HG02938 (cell line): ENCODE results near the gene ICE2.

Source experiments
- ATAC-seq: cut with Tn5 transposase; IDR thresholded peaks from one replicate; pipeline ENCODE4 v1.9.1; 2021; ENCODE audit warnings: mild to moderate bottlenecking, moderate library complexity; ENCODE audit not compliant: unreplicated experiment

The ICE2 gene

DNA sequence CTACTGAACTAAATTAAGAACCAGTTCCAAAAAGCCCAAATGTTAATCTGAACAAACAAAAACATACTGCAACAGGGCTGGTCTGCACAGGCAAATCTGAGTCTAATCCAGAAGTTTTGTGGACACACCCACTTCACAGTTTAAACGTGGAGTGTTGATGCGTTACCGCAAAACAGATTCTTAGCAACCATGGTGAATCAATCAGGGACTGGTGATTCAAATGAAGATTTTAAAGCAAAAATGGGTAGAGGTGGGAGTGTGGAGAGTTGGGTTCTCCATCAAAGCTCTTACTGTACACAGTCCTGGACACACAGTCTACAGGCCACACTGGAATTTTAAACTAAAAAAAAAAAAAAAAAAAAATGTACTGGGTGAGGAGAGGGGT lies 86.3 kb downstream of the ICE2 start:
- no peak for ATAC-seq

DNA sequence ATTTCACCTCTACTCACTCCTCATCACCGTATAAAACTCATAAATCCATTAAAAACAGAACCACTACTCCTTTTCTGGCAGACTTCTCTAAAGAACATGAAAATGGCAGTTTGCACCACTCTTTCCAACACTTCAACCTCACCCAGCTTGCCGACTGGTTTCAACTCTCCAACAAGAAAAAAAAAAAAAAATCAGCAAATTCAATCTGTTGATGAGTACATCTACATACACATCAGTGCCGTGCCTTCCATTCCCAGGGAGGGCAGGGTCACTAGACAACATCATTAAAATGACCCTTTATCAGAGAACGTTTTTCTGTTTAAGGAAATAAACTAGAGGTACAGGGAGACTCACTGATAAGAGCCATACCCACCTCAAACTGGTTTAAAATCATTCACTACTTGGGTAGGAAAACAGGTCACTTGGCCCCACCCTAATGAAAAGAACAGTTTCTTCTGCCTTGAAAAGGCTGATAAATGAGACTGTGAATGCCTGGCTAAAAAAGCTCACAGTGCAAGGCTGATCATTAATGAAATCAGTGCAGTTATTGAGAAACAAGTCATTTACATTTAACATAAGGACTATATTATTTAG lies 87.1 kb downstream of the ICE2 start:
- ATAC-seq: no peak

DNA sequence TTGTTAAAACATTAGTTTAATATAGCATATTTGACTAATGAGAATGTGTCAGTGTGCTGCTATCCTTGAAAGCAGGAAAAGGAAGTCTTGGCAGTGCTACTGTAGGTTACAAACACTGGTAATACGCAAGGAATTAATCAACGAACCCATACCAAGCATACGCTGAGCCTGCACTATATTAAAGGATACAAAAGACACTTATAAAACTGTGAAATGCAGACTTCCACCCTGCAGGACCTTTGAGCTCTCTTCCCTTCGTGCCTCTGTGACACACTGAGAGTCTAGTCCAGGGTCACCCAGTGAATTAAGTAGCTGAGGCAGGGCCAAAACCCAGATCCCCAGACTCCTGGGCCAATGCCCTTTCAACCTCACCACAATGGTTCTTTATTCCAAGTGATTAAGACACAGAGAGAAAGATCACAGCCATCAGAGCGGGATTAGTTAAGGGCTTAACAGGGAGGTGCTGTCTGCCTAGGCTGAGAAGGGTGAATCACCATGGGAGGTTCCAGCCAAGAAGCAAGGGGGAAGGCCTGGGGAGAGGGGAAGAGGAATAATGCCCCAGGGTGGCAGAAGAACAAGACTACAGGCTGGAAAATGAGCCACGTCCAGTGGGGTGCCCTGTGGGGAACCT lies 88.0 kb downstream of the ICE2 start:
- no peak for ATAC-seq

DNA sequence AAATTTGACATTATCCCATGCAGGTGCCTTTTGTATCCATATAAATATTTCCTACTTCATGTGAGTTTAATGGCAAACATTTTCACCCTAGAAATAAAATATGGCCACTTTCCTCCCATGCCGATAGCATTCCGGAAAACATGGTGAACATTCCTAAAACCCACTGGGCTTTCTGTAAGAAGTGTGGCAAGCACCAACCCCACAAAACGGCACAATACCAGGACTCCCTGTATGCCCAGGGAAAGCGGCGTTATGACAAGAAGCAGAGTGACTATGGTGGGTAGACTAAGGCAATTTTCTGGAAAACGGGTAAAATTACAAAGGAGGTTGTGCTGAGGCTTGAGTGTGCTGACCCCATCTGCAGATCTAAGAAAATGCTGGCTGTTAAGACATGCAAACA lies 88.7 kb downstream of the ICE2 start:
- no peak for ATAC-seq

DNA sequence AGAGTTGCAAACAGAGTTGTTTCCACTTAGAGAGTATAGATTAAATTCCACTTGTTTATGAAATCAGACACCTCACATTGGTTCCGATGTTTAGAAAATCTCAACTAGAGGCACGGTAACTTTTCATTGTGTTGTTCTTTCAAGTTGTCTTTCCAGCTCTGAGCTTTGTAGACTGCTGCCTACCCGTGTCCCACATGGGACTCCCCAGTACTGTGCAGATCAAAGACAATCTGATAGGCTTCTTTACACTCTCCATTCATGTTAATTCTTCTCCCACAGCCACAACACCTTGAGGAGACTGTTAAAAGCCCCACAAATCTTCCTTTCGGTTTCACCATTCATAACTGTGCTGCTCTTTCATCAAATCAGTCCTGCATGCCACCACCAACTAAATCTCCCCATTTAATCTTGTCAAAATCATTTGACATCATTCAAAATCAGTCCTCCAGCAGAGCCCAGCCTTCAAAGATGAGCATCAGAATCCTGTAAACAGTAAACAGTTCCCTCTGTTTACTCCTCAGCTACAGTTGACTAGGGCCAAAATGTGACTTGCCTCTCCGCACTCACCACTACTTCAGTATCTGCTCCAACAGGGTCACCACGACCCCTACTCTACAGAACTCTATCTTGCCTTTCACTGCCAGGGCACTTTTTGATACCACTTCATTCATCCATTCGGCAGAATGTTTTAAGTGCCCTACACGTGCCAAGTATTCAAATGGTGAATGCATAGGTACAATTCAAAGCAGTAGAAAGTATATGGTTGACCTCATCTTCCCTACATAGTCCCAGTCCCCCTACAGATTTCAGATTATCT lies 89.5 kb downstream of the ICE2 start:
- ATAC-seq: peak; percentile 59

DNA sequence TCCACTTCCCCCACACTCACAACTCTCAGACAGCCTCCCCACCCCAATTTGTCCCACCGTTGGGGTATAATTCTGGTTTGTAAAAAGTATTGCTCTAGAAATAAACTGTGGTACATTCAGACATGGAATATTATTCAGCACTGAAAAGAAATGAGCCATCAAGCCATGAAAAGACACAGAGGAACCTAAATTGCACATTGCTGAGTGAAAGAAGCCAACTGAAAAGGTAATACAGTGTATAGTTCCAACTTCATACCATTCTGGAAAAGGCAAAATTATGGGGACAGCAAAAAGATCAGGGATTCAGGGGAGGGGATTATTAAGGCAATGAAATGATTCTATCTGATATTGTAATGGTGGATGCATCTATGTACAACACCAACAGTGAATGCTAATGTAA lies 91.6 kb downstream of the ICE2 start:
- no peak for ATAC-seq

DNA sequence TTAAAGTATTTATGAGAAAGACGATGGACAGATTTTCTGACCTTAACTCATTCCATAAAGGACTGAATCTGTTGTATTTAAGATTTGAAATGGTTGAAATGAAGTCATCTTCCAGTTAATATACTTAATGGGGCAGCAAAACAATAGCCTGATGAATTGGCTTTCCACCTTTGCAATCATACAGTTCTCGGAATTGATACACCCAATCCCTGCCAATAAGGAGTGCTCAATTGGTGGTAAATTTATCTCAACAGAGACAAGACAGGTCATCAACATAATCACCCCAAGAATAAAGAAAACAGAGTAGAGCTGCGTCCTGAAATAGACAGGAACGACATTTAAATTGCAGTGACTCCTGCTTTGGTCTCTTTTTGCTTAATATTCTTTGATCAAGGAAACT lies 92.3 kb downstream of the ICE2 start:
- no peak for ATAC-seq

DNA sequence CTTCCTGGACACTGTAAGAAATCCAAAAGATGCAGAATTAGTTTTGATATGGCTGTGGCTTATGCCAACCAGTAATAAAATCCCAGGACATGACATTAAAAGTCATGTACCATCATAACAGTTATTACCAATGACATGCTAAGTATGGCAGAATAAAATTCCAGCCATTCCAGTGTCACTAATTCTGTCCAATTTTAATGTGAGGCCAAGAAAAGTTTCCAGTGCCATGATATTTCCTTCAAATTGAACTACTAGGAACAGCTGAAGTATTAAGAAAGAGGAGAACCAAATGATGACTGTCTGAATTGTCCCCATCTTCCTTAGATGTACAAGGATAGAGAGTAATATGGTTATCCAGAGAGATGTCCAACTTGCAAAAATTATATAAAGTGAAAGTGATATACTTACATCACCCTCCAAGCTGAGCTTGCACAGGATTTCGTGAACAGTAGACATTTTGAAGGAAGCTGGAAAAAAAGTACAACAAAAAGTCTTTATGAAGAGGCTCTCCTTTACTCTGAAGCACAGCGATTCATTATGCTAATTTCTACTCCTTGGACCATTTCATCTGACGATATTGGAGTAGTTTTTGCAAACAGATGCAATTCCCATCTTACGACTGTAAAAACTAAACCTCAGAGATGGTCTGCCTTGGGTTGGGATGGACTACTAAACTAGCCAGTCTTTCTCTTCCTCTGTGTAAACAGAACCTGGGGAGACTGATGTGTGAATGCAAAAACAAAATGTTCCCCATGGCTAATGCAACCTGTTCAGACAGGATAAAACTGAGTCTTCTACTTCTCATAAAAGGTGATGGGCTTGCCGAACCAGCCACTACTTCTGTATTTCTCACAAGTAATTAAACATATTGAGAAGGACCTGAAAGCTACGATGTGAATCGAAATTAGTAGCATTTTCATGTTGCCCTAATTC lies 93.1 kb downstream of the ICE2 start:
- ATAC-seq: no peak

DNA sequence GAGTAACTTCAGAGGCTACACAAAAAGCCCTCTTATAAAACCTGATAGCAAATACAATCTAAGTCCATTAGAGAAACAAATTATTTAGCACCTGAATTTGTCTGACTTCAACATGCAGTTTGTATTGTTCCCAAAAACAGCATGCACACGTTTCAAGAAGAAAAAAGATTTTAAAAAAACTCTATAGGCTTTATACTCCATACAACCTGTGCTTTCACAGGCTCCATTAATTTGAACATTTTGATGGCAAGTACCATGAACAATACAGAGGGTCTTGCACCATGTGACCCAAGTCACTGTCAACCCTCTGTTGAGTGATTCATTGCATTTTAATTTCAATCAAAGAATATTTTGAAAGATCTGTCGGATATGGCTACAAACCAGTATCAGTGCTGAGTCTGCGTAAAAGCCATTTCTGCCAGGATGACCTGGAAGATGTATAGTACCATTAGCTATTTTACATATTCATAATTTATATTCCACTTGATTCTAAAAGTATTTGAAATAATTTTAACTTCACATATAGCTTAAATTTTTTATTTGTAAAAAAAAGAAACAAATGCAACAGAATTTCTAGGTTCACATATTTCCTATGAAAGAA lies 94.3 kb downstream of the ICE2 start:
- no peak for ATAC-seq

DNA sequence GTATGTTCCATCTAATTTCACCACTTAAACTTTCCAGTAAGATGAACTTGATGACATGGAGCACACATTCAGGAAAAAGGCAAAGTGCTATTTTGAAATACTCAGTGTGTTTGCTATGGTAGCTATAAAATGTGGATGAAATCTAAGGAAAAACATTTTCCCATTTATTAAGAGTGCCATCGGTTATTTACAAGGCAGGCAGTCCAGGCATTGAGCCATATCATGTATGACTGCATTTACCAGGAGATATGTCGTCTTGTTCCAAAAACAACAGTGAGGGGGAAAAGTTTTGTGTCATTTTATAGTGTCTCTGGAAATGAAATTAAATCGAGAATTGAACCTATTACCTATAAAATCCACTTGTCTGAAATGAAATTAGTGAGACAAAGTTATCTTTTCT lies 94.9 kb downstream of the ICE2 start:
- no peak for ATAC-seq

DNA sequence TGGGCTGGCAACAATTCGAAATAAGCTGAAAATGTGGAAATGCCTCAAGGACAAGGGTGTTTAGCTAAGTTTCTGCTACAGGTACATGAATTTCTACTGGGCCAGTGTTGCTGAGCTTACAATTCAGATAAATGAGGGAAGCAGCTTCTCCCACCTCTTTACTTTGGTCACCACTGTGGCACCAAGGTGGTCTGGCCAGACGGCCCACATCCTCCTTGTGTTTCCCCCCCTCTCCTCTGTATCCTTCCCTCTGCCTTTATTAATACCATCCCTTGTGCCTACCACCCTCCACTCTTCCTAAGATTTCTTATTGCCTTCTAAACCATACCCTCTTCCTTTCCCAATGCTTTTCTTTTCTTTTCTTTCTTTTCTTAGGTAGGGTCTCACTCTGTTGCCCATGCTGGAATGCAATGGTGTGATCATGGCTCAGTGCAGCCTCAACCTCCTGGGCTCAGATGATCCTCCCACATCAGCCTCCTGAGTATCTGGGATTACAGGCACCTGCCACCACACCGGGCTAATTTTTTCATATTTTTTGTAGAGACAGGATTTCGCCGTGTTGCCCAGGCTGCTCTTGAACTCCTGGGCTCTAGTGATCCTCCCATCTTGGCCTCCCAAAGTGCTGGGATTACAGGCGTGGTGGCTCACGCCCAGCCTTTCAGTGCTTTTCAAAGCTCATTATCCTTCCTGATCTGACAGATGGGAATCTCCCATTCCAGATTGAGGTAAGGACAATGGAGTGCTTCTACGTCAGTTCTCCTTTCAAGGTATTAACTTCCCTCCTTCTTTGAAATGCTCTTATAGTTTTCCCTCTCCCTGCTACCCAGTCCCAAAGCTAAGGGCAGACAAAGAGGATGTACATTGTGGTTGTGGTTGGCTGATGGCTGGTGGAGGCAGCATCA lies 95.9 kb downstream of the ICE2 start:
- no peak for ATAC-seq

DNA sequence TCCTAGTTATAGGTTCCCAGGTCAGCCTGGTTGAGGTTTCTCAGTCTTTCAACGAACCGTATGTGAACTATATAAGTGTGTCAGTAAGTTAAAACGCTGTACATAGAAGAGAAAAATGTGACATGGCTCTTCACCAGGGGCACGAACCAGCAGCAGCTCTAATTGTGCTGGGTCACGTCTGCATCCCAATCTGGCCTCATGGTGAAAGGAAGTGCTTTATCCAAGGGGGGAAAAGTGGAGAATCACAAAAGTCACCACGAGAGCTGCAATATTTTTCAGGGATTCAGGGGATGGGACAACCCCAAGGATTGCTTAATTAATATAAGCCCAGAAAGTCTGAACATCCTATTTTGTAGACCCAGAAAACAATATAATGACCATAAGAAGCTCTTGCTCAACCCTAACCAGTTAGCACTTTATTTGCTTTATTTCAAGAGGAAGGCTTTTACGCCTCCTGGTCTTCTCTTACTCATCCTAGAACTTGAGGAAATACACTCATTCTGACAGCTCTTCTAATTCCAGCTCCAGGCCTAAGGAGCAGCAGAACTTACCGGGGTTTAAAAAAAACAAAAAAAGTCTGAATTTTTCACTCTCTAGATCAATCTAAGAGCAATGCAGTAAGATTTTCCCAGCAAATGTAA lies 97.7 kb downstream of the ICE2 start:
- ATAC-seq: no peak

DNA sequence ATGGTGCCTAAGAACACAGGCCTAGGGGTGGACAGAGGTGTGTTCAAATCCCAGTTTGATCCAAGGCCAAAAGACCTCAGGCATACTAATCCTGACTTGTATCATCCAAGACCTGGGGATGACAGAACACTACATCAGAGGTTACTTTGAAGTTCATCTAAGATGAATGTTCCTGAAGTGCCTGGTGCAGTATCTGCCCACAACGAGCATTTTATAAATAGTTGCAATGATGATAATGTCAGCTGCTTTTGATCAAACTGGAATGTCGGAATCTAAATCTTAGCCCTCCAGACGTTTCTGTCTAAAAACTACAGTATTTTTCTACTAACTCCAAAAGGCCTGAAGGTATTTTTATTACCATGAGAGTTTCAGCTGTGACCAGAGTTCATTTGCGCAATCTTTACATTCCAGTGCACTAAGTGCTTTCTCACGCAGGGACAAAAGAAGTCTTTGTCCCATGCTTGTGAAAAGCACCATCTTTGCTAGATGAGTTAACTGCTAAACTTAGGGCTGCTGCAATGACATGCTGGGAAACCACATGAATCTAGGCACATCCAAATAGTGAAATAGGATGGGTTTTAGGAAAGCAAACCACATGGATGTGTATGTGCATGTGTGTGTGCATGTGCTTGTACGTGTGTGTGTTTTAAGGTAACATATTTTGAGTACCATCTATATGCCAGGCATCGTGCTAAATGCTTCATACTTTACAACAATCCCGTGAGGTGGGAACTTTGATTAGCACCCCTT lies 99.2 kb downstream of the ICE2 start:
- no peak for ATAC-seq

DNA sequence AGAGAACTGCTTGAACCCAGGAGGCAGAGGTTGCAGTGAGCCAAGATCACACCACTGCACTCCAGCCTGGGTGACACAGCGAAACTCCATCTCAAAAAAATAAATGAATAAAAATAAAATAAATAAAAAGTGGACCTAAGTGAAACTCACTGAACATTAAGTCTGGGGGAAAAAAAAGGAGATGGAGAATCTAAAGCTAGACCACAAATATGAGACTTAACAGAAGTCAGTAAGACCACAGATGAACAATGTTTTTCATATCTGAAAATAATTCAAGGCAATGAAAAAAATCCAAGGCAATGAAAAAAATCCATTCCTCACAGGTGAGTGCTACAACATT lies 99.8 kb downstream of the ICE2 start:
- ATAC-seq: no peak

DNA sequence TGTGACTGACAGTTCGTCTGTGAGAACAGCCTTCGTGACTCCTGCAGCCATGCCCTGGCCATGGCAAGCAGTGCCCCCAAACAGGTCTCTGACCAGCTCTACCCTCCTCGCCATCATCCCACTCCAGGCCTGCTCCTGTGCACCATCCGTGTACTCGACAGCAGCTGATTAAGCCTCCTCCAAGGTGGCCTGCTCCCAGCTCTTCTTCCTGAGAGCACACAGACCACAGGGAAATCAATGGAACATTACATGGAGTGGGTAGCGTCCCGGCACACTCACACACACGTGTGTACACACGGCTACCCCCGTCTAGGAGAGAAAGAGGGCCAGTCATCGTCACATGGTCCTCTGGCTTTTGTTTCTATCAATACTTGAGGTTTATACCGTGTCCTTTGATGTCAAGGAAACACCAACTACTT lies 102.3 kb downstream of the ICE2 start:
- ATAC-seq: no peak

DNA sequence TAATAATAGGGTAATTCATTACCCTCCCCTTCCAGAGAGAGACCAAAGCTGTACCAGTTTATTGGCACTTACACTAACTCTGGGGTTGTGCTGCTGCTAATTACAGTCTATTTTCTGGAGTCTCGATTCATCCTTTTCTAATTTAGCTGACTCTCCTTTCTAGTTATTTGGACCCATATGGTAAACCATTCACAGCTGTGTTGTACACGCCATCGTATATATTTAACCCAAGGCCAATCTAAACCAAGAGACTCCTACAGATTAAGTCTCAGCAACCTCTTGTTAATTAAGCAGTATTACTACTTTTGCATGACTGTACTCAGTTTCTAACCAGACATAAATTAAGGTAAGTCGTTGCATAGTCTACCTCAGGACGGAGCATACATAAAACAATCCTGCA lies 103.6 kb downstream of the ICE2 start:
- ATAC-seq: no peak

DNA sequence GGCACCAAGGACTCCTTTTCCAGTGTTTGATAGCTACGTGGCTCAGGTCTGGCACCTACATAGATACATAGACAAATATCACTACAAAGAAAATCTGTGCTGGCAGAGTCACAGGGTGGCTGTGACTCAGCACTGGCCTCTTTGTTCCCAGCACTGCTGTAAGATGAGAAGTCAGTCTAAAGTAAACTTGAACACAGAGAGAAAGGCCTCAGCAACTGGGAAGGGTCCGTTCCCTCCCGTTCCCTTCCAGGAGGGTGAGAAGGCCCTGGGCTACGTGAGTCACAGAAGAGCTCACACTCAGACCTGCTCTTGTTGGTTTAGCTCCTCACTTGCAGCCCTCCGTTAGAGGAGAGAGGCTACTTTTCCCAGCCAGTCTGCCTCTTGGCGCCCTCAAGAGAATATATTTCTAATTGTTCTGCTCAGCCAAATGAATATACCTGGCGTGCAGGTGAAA lies 104.3 kb downstream of the ICE2 start:
- no peak for ATAC-seq

DNA sequence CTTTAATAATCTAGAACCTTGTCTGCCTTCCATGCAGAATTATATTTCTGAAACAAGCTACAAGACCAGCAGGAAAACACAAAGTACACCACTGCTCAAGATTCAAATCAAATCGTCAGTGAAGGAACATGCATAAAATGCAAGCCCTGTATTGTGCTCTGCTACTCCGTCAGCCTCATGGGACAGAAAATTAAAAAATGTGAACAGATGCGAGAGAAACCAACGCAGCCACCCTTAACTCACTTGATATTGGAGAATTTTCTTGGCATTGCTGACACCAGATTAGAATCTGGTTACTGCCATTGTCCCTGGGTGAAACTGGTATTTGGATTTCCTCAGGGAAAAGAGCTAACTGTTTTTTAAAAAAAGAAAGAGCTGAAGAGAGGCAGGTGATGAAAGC lies 104.7 kb downstream of the ICE2 start:
- no peak for ATAC-seq

DNA sequence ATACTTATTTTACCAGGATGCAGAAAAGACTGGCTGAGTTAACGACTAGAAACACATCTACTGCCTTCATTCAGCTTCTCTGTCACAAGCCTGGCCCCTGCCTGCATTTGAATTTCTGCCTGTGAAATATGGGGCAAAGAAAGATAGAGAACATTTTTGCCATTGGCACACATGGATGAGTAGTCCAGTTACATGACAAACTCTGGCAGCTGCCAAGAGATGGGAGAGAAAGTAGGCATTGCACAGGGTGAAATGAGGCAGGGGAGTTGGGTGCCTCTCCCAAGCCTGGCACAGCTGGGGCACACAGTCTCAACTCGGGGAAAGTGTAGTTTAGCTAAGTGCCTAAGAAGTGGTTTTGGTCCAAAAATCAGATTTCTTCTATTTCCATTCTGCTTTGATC lies 105.2 kb downstream of the ICE2 start:
- no peak for ATAC-seq
